Fibroblast of gingiva (primary cell): ENCODE data around the gene CARM1.
"Not testable (repeated sequence)": the region's sequence is repeated elsewhere in the genome, so short reads cannot be mapped to it uniquely, and the experiment has no call there.

Experiments
- DNase-seq: peaks from one replicate; pipeline ENCODE4 v3.0.0-alpha.2; 2011; ENCODE audit warnings: low read depth

CARM1 gene

DNA sequence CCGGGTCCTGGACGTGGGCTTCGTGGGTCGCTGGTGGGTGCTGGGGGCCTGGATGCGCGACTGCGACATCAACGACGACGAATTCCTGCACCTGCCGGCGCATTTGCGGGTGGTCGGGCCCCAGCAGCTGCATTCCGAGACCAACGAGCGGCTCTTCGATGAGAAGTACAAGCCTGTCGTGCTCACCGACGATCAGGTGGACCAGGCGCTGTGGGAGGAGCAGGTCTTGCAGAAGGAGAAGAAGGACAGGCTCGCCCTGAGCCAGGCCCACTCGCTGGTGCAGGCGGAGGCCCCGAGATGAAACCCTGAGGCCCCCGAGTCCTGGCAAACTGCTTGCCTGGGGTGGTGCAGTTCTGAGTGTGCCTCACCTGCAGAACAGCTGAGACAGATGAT is 58.0 kb downstream of the CARM1 start:
- DNase-seq, result no peak

DNA sequence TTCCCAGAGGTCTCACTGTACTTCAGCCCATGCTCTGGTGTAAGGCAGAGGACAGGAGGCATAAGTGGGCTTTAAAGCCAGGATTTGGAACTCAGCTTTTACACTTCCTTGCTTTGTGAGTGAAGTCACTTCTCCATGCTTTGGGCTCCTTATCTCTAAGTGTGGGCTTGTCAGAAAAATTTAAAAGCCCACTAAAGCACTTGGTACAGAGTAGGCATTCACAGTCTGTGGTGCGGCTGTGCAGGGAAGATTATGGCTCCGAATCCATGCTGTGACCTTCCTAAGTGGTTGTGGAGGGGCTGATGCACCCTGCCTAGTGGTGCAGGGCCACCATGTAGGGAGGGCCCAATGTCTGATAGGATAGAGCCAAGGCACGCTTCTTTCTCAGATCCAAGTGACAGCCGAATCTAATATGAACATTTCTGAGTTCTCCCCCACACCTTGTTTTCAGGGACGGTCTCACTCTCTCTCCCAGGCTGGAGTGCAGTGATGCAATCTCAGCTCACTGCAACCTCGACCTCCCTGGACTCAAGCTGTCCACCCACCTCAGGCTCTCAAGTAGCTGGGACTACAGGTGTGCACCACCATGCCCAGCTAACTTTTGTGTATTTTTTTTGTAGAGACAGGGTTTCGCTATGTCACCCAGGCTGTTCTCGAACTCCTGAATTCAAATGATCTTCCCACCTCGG is 64.2 kb downstream of the CARM1 start:
- DNase-seq, result no peak

DNA sequence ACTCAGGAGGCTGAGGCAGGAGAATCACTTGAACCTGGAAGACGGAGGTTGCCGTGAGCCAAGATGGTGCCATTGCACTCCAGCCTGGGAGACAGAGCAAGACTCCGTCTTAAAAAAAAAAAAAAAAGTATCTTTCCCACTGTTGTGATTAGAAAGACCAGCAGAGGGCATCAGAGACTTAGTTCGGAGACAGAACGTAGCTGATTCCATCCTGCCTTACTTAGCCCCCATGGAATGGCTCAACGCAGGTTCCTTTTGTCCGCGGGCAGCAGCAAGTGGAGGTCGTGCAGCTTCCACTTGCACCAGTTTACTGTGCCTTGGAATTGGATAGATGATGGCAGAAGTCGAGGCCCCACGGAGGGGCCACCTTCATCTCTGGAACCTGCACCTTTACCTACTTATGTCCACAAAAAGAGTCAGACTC is 65.3 kb downstream of the CARM1 start:
- peak; percentile 69 for DNase-seq

DNA sequence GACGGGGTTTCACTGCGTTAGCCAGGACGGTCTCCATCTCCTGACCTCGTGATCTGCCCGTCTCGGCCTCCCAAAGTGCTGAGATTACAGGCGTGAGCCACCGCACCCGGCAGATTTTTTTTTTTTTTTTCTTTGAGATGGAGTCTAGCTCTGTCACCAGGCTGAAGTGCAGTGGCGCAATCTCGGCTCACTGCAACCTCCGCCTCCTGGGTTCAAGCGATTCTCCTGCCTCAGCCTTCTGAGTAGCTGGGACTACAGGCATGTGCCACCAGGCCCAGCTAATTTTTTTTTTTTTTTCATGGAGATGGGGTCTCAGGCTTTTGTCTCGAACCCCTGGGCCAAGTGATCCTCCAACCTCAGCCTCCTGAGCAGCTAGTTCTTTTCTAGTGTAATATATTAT is 70.3 kb downstream of the CARM1 start:
- DNase-seq, result not testable (repeated sequence)

DNA sequence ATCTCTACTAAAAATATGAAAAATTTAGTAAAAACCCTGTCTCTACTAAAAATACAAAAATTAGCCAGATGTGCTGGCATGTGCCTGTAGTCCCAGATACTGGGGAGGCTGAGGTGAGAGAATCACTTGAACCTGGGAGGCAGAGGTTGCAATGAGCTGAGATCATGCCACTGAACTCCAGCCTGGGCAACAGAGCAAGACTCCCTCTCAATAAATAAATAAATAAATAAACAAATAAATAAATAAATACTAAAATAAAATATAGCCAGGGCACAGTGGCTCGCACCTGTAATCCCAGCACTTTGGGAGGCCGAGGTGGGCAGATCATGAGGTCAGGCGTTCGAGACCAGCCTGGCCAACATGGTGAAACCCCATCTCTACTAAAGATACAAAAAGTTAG is 72.1 kb downstream of the CARM1 start:
- DNase-seq, result not testable (repeated sequence)

DNA sequence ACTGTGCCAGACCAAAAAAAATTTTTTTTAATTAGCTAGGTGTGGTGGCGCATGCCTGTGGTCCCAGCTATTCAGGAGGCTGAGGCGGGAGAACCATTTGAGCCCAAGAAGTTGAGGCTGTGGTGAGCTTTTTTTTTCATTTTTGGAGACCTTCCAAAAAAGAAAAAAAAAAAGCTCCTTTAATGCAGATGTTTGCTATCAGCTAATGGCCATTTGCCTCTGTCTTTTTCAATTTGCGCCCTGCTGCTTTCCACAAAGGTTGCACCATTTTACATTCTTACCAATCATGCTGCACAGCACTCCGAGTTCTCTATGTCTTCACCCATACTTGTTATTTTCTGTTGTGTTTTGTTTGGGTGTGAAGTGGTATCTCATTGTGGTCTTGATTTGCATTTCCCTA is 73.9 kb downstream of the CARM1 start:
- DNase-seq, result no peak

DNA sequence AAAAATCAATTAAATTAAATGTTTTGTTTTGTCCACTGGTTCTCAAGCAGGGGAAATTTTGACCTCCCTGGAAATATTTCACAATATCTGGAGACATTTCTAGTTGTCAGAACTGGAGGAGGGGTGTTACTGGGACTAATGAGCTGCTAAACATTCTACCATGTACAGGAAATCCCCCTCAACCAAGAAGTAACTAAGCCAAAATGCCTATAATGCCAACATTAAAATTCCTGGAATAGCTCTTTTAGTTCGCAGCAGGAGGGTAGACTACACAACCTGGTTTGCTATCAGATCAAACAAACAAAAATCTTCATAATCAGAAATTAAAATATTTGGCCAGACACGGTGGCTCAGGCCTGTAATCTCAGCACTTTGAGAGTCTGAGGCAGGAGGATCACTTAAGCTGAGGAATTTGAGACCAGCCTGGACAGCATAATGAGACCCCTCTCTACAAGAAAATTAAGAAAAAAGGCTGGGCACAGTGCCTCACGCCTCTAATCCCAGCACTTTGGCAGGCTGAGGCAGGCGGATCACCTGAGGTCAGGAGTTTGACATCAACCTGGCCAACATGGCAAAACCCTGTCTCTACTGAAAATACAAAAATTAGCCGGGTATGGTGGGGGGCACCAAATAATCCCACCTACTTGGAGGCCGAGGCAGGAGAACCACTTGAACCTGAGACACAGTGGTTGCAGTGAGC is 75.8 kb downstream of the CARM1 start:
- DNase-seq, result peak; percentile 39

DNA sequence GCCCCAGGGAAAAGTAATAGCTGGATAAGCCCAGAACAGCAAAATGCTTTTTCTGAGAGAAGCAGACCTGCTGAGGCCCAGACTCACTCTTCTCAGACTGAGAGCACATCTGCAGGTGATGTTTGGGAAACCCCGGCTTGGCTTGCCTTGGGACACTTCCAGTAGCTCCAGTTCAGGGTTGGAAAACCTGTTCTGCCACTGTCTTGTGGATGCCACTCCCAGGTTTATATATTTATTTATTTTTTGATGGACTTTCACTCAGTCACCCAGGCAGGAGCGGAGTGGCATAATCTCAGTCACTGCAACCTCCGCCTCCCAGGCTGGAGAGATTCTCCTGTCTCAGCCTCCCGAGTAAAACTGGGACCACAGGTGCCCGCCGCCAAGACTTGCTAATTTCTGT is 81.5 kb downstream of the CARM1 start:
- no peak for DNase-seq

DNA sequence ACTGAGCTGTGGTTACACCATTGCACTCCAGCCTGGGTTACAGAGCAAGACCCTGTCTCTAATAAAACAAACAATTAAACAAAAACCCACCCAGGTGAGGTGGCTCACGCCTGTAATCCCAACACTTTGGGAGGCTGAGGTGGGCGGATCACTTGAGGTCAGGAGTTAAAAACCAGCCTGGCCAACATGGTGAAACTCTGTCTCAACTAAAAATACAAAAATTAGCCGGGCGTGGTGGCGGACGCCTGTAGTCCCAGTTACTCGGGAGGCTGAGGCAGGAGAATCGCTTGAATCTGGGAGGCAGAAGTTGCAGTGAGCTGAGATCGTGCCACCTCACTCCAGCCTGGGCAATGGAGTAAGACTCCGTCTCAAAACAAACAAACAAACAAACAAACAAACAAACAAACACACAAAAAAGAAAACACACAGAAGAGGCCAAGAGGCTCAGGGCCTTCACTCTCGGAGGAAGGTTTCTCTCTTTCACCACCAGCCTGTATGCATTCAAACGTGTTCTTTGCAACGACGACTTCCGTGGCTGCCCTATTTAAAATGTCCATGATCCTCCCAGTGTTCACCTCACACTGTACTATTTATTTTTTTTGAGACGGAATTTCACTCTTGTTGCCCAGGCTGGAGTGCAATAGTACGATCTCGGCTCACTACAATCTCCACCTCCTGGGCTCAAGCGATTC is 88.1 kb downstream of the CARM1 start:
- DNase-seq, result not testable (repeated sequence)

DNA sequence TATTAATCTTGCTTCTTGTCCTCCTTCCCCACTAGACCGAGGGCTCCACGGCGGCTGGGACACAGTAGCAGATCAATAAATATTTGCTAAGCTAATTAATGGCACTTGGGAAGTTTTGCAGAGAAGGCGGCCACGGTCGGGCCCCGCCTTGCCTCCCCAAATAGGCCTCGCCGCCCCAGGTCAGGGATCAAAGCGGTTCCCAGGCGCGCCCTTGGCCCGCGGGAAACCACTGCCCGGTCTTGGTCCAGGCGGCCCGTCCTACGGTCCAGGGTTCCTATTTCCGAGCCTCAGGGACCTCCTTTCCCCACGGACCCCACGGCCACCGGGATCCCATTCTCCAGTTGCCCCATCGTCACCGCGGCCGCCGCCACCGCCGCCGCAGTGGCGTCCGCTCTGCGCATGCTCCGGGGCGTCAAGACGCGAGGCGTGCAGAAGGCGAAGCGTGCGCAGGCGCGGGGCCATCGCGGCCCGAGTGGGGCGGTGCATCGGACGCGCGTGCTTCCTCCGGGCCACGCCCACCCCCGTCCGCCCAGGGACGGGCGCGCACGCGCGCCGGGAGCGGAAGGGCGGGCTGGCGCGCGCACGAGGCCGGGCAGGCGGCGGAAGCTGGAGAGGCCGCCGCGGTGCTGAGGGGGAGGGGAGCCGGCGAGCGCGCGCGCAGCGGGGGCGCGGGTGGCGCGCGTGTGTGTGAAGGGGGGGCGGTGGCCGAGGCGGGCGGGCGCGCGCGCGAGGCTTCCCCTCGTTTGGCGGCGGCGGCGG is 89.1 kb downstream of the CARM1 start, which contains the start of gene SMARCA4:
TSS of gene SMARCA4 (plus strand) at position 717 of the 759 bp plus-strand sequence. CDS start 23,122 bp downstream, outside the sequence.
- DNase-seq, result peak; percentile 96

DNA sequence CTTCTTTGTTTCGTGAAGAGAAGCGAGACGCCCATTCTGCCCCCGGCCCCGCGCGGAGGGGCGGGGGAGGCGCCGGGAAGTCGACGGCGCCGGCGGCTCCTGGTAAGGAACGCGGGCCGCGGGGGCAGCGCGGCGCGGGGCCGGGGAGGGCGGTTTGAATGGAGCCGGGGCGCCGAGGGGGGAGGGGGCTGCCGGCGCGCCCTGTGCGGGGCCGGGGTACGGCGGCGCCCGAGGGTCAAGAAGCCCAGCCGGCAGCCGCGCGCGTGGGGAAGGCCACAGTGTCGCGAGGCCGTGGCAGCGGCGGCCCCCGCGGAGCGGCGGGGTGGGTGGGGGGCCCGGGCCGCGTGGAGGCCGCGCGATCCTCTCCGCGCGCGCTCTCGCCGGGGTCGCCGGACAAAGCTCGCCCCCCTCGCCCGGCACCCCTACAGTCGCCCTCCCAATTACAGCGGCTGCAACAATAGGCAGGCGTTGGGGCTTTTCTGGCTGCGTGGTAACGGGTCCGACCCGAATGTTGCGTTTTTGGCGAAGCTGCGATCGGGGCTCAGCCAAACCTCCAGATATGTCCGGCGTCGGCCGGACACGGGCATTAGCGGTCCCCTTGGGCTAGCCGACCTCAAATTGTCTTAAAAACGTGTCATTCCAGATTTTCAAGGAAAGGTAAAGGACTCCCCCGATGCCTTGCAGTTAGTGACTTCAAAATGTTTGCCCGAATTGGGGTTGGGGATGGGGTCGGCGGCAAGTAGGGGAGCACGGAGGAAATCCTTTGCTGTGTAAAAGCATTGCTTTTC is 89.9 kb downstream of the CARM1 start:
- DNase-seq, result peak; percentile 60

DNA sequence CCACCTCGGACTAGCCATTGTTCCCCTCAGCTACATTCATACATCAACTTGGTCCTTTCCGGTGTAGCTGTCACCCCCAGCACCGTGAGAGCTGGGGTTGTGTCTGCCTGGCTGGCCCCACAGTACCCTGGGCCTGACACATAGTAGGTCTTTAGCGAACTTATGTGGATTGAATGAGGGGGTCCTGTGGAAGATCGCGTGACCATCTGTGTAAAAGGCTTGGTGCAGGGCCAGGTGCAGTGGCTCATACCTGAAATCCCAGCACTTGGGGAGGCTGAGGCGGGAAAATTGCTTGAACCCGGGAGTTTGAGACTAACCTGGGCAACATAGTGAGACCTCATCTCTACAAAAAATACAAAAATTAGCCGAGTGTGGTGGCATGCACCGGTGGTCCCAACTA is 91.5 kb downstream of the CARM1 start:
- DNase-seq, result no peak

DNA sequence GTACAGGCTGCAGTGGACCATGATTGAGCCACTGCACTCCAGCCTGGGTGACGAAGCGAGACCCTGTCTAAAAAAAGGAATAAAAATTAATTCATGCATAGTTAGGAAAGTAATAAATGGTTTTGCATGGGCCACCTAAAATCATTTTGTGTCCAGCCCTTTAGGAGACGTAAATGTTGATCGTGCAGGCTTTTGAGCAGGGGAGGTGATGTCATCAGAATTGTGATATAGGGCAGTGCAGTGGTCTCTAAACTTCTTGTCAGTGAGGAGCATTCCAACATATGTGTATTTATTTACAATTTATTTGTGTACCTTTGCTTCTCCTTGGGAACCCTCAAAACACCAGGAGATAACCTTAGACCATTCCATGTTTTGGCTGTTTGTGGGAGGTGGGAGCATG is 92.5 kb downstream of the CARM1 start:
- DNase-seq, result no peak

DNA sequence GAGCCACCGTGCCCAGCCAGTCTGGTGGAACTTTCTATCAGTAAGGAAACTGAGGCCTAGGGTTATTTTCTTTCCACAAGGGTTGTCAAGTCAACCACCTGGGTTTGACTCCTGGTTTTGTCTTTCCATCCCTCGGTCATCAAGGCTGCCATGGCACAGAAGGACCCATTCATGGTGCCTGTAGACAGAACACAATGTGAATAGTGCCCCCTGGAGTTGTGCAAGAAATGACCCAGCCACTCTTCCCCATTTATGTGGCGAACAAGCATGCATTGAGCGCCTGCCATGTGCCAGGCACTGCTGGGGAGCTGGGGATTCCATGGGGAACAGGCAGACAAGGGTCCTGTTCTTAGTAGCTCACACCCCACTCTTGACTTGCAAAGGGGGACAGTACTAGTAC is 93.5 kb downstream of the CARM1 start:
- DNase-seq, result no peak

DNA sequence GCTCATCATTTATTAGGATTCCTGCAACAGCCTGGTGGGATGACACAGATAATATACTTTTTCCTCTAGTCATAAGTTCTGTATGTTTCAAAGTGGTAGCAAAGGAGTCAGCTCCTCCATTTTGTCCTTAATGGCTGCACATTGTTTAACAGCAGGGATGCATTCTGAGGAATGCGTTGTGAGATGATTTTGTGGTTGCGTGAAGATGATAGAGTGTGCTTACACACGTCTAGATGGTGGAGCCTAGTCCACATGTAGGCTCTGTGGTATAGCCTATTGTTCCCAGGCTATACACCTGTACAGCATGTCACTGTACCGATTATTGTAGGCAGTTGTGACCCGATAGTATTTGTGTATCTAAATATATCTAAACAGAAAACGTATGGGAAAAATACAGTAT is 94.0 kb downstream of the CARM1 start:
- no peak for DNase-seq

DNA sequence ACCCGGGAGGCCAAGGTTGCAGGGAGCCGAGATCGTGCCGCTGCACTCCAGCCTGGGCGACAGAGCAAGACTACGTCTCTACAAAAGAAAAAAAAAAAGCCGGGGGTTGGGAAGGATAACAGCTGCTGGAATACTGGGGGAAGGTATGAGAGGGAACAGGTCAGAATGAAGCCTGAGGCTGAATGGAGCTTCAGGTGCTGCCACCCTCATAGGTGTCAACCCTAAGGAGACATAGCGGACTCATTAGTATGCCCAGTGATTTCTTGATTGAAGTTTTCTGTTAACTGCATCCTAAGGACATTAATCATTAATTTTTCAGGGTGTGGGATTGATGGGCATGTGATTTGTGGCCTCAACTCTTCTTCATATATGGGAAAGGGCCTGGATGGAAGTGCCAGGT is 95.5 kb downstream of the CARM1 start:
- DNase-seq, result no peak

DNA sequence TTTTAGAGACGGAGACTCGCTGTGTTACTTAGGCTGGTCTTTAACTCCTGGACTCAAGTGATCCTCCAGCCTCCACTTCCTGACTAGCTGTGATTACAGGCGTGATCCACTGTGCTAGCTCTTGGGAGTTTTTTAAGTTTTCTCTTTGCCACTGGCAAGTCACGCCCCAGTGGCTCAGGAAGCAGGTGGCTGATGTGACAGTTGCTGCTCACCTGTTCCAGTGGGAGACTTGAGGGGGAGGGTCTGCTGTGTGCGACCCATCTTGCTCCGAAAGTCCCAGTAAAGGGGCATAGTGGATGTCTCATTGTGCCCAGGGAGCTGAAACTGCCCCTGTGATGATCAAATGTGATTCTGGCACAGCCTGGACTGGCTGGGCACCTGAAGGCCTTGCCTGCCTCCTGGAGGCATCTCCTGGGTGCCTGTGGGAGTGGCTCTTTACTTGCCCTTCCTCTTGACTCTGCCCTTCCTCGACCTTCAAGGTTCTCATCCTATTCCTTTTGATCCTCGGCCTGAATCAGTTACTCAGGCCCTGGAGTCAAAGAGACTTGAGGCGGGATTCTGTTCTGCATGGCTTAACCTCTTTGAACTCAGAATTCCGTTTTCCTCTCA is 97.3 kb downstream of the CARM1 start:
- DNase-seq, result no peak

DNA sequence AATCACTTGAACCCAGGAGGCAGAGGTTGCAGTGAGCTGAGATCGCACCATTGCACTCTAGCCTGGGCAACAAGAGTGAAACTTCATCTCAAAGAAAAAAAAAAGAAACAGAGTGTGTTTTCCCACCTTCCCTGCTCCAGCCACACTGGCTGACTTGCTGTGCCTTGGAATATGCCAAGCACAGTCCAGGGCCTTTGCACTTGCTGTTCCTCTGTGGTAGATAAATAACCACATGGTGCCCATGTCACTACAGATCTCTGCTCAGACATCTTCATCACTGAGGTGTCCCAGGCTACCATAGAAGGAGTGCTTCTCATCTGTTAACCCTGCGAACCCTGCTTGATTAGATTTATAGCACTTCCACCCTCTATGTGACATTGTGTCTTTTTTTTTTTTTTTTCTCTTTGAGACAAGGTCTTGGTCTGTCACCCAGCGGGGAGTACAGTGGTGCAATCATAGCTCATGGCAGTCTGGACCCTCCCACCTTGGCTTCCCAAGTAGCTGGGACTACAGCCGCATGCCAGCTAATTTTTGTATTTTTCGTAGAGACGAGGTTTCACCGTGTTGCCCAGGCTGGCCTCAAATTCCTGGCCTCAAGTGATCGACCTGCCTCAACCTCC is 99.9 kb downstream of the CARM1 start:
- no peak for DNase-seq
